ENCODE measurements around the gene KRTAP5-5. TPM values are rescaled to one million over a fixed set of nuclear protein-coding genes. Genes with fewer than 3 reads are reported as not detected.

The KRTAP5-5 gene
- total and polyA plus RNA-seq, 2 of the 8 experiments (the other 6 are each of a cell fraction or from before 2014, with no cell fraction given), result 0.09 TPM; not detected in 1

GRCh38 chr11:1650034-1650917 is 20.7 kb downstream of the KRTAP5-5 start (continued):
- TF ChIP-seq YY1 (IDR thresholded peaks at IDR 0.05; ENCODE audit: low read depth, low read length), result no peak
